DMS153 (cell line): Measurements from ENCODE around the gene SUMO2.
"Not testable (repeated sequence)": the region's sequence is repeated elsewhere in the genome, so short reads cannot be mapped to it uniquely, and the experiment has no call there.

ENCODE experiments used
- DNase-seq: peaks from one replicate; lab custom pipeline; 2025; lab: John Stamatoyannopoulos, UW

SUMO2 gene

GRCh38 chr17:75181608-75182318 is 996 bp downstream of the SUMO2 start:
- no peak for DNase-seq

GRCh38 chr17:75181110-75181509 is 1.6 kb downstream of the SUMO2 start:
- DNase-seq: no peak

GRCh38 chr17:75178453-75178852 is 4.3 kb downstream of the SUMO2 start:
- no peak for DNase-seq

- no peak for DNase-seq
These were observed 6.1 kb downstream of the SUMO2 start for GRCh38 chr17:75176625-75177024.

GRCh38 chr17:75174996-75175395 is 7.8 kb downstream of the SUMO2 start:
- DNase-seq: no peak

GRCh38 chr17:75173526-75173925 is 9.2 kb downstream of the SUMO2 start:
- no peak for DNase-seq

GRCh38 chr17:75168998-75169397 is 13.8 kb downstream of the SUMO2 start:
- DNase-seq: no peak

GRCh38 chr17:75164606-75165005 is 18.2 kb downstream of the SUMO2 start:
- DNase-seq: not testable (repeated sequence)

- no peak for DNase-seq
These were observed 19.7 kb downstream of the SUMO2 start for GRCh38 chr17:75163074-75163473.

GRCh38 chr17:75160211-75160610 is 22.5 kb downstream of the SUMO2 start:
- DNase-seq: no peak

GRCh38 chr17:75159196-75160031 is 23.3 kb downstream of the SUMO2 start:
- DNase-seq: no peak

GRCh38 chr17:75158480-75158879 is 24.3 kb downstream of the SUMO2 start:
- DNase-seq: not testable (repeated sequence)

- no peak for DNase-seq
These were observed 27.6 kb downstream of the SUMO2 start for GRCh38 chr17:75155191-75155601.

- peak; percentile 99 for DNase-seq
These were observed 28.3 kb downstream of the SUMO2 start, which contains the start of gene JPT1 for GRCh38 chr17:75154195-75155106. TSS of gene JPT1 (minus strand) at chr17:75154512. CDS start at chr17:75154397, 115 bp downstream.

- no peak for DNase-seq
These were observed 29.0 kb downstream of the SUMO2 start for GRCh38 chr17:75153780-75154194.

- no peak for DNase-seq
These were observed 29.6 kb downstream of the SUMO2 start for GRCh38 chr17:75152922-75153779.

GRCh38 chr17:75152523-75152921 is 30.2 kb downstream of the SUMO2 start:
- no peak for DNase-seq

GRCh38 chr17:75151930-75152329 is 30.8 kb downstream of the SUMO2 start:
- DNase-seq: no peak

GRCh38 chr17:75147878-75148546 is 34.7 kb downstream of the SUMO2 start:
- DNase-seq: no peak

- no peak for DNase-seq
These were observed 36.2 kb downstream of the SUMO2 start for GRCh38 chr17:75146592-75146991.
